HG03520 (cell line): ENCODE results near the gene EPHA2.

Experiments used
- ATAC-seq: cut with Tn5 transposase; IDR thresholded peaks from one replicate; pipeline ENCODE4 v1.9.1; 2021; ENCODE audit warnings: mild to moderate bottlenecking, moderate library complexity; ENCODE audit not compliant: unreplicated experiment

The EPHA2 gene

DNA sequence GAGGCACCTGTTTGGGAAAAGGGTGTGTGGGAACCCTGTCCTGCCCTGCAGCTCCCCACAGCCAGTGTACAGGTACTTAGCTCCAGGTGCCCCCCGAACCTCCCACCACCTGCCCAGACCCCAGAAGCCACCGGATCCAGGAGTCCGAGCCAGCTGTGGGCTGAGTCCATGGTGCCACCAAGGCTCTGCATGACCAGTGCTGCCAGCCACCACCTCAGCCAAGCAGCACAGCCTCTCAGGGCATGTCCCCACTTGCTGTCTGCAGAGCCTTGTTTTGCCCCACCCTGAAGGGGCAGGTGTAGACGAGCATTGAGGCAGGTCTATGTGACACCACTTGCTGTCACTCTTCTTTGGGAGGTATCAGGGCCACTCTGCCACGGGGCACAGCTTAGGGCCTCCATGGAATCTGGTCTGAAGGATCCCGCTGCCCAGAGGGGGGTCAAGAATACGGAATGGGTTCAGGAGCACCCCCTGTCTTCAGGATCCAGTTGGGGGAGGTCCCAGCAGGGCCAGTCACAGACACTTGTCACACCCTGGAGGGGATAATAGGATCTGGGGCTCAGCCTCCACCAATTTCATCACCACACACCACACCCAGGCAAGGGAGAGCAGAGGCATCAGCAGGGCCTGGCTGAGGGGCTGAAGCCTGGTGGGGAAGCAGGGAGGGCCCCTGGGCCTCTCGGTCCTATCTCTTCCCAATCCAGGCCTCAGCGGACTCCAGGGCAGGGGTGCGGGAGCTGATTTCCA is 28.9 kb upstream of the EPHA2 start:
- ATAC-seq, result no peak

DNA sequence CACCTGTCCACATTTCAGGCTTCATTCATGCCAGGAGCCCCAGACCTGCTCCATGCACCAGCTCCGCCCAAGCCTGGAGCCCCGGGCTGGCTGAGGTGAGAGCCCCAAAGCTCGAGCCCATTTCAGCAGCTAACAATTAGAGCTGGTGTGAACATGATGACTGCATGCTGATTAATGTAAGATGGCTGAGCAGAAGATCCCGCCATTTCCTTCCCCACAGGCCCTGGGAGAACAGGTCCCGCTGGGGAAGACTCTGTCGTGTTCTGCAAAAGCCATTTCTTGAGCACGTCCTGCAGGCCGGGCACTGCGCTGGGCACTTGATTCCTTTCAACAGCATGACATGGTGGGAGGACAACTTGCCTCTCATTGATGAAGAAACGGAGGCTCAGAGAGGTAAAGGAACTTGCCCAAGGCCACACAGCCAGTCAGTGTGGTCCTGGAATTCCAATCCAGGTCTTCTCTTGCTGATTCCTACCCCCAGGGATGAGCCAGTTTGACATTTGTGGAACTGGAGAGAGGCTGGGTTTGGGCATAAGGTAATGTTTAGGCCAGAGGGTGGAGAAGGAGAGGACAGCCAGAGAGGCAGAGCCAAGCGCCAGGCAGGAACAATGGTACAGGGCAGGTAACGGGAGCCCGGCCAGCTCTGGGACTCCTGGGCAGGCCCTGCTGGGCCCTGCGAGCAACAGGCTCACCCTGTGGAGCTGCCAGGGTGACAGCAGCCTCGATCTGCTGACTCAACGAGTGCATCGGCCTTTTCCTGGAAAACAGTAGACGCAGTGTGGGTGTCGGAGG is 28.1 kb upstream of the EPHA2 start:
- ATAC-seq, result no peak

DNA sequence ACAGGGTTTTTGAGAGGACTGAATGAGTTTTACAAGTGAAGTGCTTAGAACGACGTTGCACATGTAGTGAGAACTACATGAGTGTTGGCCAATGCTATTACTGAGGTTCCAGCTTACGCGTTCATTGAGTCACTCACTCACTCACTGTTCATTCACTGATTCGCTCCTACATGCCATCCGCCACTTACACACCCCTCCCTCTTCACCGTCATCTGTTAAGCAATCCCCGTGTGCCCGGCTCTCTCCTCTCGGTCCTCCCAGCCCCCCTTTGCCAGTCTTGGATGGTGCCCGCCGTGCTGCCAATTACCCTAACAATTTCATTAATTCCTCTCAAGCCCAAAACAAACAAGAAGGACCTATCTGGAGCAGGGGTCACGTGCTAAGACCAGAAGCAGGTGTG is 27.3 kb upstream of the EPHA2 start:
- ATAC-seq, result no peak

DNA sequence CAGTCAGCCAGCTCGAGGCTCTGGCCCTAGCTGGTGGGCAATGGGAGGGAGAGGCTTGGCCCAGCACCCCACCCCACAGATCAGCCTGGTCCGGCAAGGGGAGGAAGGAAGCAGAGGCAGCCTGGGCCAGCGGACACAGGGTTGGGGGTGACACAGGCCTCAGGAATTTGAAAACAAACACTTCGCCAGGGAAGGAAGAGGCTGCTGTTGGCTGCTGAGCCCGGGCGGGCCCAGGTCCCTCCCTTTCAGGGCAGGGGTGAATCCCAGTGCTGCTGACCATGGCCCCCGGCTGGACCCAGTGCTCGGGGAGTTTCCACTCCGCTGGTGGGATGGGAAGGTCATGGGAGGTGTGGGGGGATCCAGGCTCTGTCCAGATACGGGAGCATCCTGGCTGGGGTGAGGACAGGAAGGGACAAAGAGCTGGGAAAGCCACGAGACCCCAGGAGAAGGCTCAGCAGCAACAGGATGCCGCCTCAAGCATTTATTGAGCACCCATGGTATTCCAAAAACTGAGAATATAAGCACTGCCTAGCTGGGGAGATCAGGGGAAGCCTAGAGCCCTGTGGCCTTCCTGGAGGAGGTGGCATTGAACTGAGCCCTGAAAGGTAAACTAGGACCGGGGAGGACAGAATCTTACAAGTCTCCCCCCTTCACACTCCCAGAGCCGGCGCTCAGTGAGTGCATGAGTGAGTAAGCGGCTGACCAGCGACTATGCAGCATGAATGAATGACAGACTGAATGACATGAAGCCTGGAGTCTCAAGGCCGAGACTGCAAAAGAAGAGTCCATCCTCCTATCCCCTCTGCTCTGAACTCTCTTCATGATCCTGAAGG is 26.2 kb upstream of the EPHA2 start:
- no peak for ATAC-seq

DNA sequence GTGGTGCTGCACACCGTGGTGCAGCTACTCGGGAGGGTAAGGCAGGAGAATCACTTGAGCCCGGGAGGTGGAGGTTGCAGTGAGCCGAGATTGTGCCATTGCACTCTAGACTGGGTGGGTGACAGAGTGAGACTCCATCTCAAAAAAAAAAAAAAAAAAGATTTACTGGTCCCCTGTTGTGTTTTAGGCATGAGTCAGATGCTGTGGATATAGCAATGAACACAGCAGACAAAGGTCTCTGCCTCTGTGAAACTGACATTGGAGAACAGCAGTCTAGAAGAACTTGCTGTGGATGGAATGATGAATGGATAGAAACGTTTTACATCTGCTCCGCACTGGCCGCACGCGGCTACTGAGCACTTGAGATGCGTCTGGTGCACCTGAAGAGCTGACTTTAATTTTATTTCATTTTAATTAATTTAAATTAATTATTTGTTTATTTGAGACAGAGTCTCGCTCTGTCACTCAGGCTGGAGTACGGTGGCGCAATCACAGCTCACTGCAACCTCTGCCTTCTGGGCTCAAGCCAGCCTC is 24.5 kb upstream of the EPHA2 start:
- no peak for ATAC-seq

DNA sequence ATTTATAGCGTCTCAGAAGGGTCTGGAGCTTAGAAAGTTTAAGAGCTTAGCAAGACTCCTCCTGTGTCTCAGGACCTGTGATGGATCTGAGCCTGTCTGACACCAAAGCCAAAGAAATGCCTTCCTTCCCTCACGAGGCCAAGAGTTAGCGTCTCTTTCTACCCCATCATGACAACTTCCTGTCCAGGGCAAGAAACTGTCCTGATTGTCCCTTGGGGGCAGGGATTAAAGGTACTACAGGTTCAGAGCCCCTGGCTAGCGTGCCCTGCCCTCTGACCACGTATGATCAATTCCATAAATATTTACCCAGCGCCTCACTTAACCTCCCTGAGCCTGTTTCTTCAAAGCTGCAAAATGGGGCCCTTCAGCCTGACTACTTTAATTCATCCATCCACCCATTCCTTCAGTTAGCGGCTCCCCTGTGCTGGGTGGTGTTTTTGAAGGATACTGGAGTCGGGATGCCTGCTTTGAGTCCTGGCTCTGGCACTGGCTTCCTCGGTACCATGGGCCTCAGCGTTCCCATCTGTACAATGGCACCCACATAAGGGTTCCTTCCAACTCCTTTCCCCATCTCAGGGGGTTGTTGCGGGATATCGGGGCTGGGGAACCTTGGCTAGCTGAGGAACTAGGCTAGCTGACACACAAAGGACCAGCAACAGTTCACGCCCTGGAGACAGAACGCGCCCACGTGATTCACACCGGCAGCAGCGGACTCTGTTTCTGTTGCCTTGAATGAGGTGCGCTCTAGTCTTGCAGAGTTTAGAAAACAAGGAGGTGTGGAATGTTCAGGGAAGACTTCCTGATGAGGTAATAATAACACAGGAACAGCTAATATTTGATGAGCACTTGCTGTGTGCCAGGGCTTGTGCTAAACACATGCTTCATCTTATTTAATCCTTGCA is 23.0 kb upstream of the EPHA2 start:
- ATAC-seq, result no peak

DNA sequence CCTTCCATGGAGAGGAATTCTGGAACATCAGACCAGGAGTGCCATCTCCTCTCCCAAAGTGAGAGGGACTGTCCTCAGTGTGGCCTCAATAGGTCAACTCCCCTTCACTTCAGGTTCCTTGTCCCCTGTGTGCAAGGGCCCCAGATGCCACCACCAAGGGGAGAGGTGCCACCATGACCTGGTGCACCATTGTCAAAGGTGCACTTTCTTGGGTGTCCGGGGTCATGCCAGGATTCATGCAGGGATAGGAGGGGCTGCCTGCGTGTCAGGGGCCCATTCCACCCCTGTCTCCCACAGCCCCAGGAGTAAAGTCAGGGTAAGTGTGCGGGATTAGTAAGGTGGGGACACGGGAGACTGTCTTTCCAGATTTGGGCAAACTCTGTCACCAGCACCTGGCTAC is 21.4 kb upstream of the EPHA2 start:
- ATAC-seq, result no peak

DNA sequence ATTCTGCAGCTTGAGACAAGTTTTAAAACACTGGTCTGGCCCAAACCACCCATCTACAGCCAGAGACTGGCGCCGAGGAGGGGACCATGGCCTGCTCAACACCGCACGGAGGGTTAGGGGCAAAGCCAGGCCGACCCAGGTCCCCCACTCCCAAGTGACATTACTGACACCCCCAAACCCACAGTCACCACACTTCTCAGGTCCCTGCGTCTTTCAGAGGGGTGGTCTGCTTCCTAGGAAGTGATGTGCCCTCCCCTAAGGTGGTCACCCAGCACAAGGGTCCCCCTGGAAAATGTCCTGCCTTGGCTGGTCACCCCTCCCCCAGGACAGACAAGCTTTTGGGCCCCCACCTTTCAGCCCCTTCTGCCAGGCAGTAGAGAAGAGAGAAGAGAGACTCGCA is 20.8 kb upstream of the EPHA2 start:
- no peak for ATAC-seq

DNA sequence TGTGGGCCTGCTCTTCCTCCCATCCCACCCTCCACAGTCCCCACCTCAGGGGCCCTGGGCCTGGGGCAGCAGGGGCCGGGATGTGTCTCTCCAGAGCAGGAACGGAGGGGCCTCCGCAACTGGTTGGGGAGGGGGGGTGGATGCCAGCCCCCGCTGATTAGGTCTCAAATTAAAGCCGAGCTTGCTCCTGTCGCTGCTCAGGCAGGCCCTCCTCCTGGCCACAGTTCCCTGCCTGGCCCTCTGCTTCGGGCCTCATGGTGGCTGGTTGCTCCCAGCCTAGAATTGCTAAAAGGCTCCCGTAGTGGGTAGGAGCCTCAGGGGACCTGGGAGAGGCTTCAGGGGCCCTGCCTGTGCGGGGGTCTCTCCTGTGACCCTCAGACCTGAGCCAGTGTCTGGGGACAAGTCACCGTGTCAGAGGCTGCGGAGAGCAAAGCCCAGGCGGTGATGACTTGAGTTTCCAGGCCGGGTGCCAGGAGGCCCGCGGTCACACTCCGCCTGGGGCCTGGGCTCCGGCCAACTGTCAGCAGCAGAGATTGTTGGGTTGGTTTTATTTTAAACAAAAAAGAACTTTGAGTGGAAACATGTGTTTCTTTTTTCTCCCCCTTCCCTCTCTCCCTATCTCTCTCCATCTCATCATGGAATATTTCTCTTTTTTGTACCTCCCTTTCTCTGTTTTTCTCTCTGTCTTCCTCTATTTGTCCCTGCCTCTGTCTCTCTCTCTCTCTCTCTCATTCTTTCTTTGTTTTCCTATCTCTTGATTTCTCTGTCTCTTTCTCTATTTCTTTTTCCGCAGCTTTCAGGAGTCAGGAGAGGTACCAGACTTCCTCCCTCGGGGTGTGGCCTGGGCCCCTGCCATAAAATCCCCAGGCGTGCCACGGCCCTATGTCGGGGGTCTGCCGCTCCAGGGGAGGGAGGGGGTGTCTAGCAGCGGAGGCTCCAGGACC is 20.0 kb upstream of the EPHA2 start:
- ATAC-seq, result no peak

DNA sequence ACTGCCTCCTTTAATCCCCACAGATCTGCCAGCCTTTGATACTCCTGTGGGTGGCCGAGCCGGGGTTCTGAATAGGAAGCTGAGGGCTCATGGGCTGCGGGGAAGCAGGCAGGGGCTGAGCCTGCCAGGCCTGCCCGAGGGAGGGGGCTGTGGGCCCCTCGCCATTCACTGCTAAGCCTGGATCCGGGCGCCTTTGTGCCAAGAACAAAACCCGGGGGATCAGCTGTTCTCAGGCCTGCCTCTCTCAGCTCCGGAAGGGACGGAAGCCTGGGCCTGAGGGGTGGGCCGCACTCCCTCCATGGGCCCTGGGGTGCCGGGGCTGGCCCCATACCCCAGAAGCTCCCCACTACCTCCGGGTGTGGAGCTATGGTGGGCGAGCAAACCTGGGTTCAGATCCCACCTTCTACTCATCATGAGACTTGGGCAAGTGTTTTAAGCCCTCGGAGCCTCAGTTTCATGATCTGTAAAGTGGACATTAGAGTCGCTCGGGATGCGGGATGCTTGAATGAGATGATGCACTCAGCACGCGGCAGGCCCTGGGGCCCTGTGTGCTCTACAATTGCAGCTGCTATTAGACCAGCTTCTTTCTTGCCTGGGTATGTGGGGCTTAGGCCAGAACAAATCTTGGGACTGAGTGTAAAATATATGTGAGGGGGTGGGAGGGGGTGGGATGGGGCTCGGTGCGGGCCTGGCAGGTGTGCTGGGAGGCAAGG is 19.2 kb upstream of the EPHA2 start:
- ATAC-seq, result no peak

DNA sequence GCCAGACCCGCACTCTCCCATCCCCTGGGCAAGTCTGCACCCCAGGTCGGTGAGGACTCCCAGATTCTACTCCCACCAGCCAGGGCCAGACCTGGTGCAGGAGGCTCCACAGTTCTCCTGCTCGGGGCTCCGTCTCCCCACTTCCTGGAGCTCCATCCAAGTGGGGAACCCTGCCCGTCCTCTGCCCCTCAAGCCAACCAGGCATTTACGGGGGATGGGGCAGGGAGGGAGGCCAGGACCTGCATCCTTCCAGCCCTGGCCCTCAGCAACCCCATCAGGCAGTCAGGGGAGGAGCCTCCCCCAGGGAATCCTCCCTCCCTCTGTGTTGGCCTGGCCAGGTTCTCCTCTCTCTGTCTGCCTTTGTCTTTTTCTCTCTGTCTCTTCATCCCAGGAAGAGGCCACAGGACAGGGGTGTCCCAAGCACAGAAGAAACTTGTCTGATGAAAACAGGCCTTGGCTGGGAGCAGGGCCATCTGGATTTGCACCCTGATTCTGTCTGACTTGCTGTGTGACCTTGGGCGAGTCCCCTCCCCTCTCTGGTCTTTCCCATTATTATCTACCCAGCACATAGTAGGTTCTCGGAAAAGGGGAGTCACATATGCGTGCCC is 18.5 kb upstream of the EPHA2 start:
- ATAC-seq, result no peak

DNA sequence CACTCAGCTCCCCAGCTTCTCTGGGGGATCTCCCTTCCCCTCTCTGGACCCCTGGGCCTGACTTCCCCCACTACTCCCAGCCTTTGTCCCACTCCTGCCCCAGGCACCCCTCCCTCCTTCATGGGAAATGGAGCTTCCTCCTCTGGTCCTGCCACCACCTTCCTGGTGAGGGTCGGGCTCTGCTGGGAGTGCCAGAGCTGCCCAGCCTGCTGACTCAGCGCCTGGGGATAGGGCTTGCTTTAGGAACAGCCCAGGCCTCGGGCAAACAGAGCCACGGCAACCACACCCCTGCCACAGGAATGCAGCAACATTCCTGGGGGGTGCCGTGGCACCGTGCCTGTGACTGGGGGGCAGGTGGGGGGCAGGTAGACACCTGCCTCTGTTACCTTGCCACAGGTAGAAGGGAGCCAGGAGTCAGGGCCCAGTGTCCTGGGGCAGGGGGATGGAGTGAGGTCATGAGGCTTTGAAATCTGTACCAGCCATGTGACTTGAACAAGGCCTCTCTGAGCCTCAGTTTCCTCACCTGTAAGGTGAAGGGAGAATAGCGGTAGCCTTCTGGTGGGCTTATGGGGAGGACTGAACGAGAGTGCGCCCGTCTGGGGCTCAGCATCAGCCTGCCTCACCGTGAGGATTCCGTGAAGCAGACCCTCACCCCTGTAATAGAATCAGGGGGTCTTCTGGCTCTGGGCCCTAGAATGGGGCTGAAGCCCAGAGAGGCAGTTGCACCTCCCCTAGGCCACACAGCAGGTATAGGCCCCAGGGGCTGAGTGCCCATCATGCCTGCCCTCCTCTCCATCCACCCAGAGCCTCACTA is 17.8 kb upstream of the EPHA2 start:
- no peak for ATAC-seq

DNA sequence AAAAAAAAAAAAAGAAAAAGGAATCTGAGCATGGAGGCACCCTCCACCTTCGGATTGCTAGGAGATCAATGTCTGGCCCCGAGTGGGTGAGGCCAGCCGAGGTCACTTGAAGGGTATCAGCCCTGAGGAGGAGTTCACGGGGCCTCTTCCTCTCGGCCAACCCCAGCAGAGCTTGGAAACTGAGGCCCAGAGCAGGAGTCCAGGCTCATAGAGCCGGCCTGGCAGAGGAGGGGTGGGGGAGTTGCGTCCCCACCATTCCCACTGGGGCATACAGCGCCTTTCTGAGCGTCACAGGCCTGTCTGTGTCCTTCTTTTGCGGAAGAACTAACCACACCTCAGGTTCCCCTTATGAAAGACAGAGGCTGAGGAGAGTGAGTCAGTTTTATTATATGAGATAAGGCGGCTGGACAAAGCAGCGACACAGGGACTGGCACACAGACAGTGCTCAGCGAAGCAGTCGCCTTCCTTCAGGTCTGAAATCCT is 17.1 kb upstream of the EPHA2 start:
- ATAC-seq, result no peak

DNA sequence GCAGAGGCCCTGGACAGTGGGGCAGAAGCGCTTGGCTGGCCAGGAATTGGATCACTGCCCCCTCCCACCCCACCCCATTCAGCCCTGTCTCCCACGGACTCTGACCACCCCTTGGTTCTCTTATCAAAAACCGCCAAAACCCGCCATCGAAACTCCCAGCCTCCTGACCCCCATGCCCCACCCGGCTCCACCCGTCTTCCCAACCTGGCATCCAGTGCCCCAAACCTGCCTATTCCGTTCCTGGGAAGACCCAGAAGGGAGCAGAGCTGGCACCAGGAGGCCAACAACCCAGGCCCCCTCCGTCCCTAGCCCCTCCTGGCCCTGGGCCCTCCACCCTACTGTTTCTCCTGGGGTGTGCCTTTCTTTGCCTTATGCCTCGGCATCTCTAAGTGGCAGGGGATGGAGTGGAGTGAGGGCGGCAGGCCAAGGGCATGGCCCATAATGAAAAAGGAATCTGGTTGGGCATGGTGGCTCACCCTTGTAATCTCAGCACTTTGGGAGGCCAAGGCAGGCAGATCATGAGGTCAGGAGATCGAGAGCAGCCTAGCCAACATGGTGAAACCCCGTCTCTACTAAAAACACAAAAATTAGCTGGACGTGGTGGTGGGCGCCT is 16.5 kb upstream of the EPHA2 start:
- ATAC-seq, result no peak

DNA sequence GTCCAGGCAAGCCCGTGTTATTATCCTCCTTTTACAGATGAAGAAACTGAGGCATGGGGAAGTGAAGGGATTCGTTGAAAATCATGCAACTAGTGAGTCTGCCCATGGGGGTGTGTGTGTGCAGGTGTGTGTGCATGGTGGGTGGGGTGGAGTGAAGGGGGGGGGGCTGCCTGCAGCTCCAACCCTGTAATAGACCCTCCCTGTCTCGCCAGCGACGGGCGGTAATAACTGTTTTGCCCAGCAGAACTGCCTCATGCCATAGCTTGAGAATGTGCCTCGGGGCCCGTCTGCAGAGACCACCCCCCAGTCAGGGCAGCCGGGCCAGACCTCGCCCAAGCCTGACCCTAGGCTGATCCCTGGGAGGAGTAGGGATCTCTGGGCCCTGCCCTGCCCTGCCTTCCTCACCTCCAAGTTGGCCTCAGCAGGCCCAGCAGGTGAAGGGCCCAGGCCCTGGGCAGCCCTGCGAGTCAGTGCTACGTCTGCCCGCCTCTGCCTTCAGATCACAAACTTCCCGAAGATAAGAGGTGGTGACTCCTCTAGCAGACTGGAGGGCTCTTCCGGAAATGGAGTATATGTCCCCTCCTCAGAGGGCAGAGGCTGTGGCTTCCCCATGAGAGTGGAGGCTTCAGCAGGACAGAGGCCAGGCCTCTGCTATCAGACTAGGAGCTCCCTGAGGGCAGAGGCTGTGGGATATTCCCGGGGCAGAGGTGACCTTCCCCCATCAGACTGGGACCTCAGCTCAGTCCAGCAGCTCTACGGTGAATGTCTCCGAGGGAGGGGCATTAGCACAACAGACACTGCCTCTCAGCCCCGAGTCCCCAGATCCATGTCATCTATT is 15.7 kb upstream of the EPHA2 start:
- ATAC-seq, result no peak

DNA sequence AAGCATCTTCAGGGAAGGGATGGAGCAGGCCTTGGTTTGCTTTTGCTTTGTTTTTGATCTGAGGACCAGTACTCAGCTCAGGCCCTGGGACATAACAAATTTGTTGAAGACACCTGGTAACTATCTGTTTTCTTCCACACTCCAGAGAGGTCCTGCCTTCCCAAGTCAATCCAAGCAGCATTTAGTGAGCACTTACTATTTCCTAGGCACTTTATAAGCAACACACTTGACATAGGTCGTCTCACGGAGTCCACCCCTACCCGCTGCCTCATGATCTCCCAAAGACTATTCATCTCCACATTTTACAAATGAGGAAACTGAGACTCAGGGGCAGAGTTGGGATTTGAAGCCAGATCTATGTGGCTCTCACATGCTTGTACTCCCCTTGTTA is 14.4 kb upstream of the EPHA2 start:
- ATAC-seq, result no peak
